Astrocyte (in vitro differentiated cells and primary cell): Measurements from ENCODE around the gene LRG1. TPM values are rescaled to one million over a fixed set of nuclear protein-coding genes. Genes with fewer than 3 reads are reported as not detected.

Source experiments
- DNase-seq: peaks from one replicate; pipeline ENCODE4 v3.0.0-alpha.2; 2010; ENCODE audit warnings: low read depth
- FAIRE-seq: peaks from 2 replicates; lab custom pipeline; 2011; peaks lifted over from hg19 to GRCh38; lab: Jason Lieb, UNC
- H2AFZ ChIP-seq: 2 replicates; pipeline ENCODE4 v1.6.0; 2012; ENCODE audit warnings: low read depth, low read length, inconsistent platforms
- H3K27ac ChIP-seq: 2 replicates; pipeline ENCODE4 v1.5.1; 2011; ENCODE audit warnings: low read depth, low read length, inconsistent platforms
- H3K27me3 ChIP-seq: 2 replicates; pipeline ENCODE4 v1.6.0; 2011; ENCODE audit warnings: low read length, inconsistent platforms; ENCODE audit not compliant: insufficient read depth
- H3K36me3 ChIP-seq: 2 replicates; pipeline ENCODE4 v1.5.1; 2011; ENCODE audit warnings: low read length, inconsistent platforms; ENCODE audit not compliant: insufficient read depth
- H3K4me1 ChIP-seq: 2 replicates; pipeline ENCODE4 v1.5.1; 2011; ENCODE audit warnings: low read length, inconsistent platforms; ENCODE audit not compliant: insufficient read depth
- H3K4me2 ChIP-seq: 2 replicates; pipeline ENCODE4 v1.6.0; 2012; ENCODE audit warnings: low read length, inconsistent platforms
- H3K4me3 ChIP-seq: 2 replicates; pipeline ENCODE4 v1.5.1; 2011; ENCODE audit warnings: low read depth, mild to moderate bottlenecking, low read length, inconsistent platforms; ENCODE audit not compliant: insufficient read depth
- H3K79me2 ChIP-seq: 2 replicates; pipeline ENCODE4 v1.6.0; 2012; ENCODE audit warnings: mild to moderate bottlenecking, low read length, inconsistent platforms; ENCODE audit not compliant: insufficient read depth
- H3K9ac ChIP-seq: 2 replicates; pipeline ENCODE4 v1.6.0; 2012; ENCODE audit warnings: mild to moderate bottlenecking, low read length, inconsistent platforms
- H3K9me3 ChIP-seq: 2 replicates; pipeline ENCODE4 v1.5.1; 2012; ENCODE audit warnings: low read depth, mild to moderate bottlenecking, low read length, inconsistent platforms; ENCODE audit not compliant: insufficient read depth
- H4K20me1 ChIP-seq: 2 replicates; pipeline ENCODE4 v1.6.0; 2012; ENCODE audit warnings: low read length, inconsistent platforms; ENCODE audit not compliant: insufficient read depth
- H3K27ac Mint-ChIP-seq: one replicate; pipeline ENCODE4 v1.8.0; 2021; ENCODE audit warnings: mild to moderate bottlenecking, mixed read lengths; ENCODE audit not compliant: unreplicated experiment
- H3K27me3 Mint-ChIP-seq: one replicate; pipeline ENCODE4 v1.8.0; 2021; ENCODE audit warnings: low read depth, mixed read lengths; ENCODE audit not compliant: unreplicated experiment
- H3K36me3 Mint-ChIP-seq: one replicate; pipeline ENCODE4 v1.8.0; 2021; ENCODE audit warnings: low read depth, mixed read lengths; ENCODE audit not compliant: unreplicated experiment
- H3K4me1 Mint-ChIP-seq: one replicate; pipeline ENCODE4 v1.8.0; 2021; ENCODE audit warnings: low read depth, mixed read lengths; ENCODE audit not compliant: unreplicated experiment
- H3K4me3 Mint-ChIP-seq: one replicate; pipeline ENCODE4 v1.8.0; 2021; ENCODE audit warnings: mild to moderate bottlenecking, moderate library complexity, mixed read lengths; ENCODE audit not compliant: unreplicated experiment
- H3K9me3 Mint-ChIP-seq: one replicate; pipeline ENCODE4 v1.8.0; 2021; ENCODE audit warnings: mild to moderate bottlenecking, mixed read lengths; ENCODE audit not compliant: unreplicated experiment
- CTCF ChIP-seq: IDR thresholded peaks from 2 replicates; pipeline ENCODE4 v1.5.1; 2011; ENCODE audit warnings: low read depth, mild to moderate bottlenecking, inconsistent platforms, low read length, moderate library complexity; ENCODE audit not compliant: insufficient read depth
- EZH2 ChIP-seq: IDR thresholded peaks from 2 replicates; pipeline ENCODE4 v1.6.1; 2012; ENCODE audit warnings: mild to moderate bottlenecking, low read length, inconsistent platforms; ENCODE audit not compliant: insufficient read depth
- total RNA-seq: library from RNA; stranded (reverse); gene quantifications from 2 replicates; pipeline ENCODE4 v1.2.1, GENCODE V29; 2021

LRG1 gene
- total RNA-seq, 1 donor from 2014 or later: 0.14 TPM

- Mint-ChIP-seq H3K36me3 (peaks cover 13% of the 10 kb centered on the region), H3K4me1 (no peaks in the 10 kb centered on the region), H3K27ac (no peak overlapping the region), H3K4me3 (no peak overlapping the region), H3K27me3 (no peaks in the 10 kb centered on the region), H3K9me3 (peaks cover 3% of the 10 kb centered on the region)
- H2AFZ ChIP-seq: no peak overlapping the region
- no peaks in the 10 kb centered on the region for H3K27me3 ChIP-seq
- peaks cover 2% of the 10 kb centered on the region for H3K4me1 ChIP-seq
- H3K4me2 ChIP-seq: no peak overlapping the region
- H3K36me3 ChIP-seq: no peaks in the 10 kb centered on the region
- H3K9ac ChIP-seq: no peak overlapping the region
- TF ChIP-seq EZH2 (no peak), CTCF (no peak)
- DNase-seq (no peak), FAIRE-seq (no peak)
- no peaks in the 10 kb centered on the region for H4K20me1 ChIP-seq
- H3K79me2 ChIP-seq: no peaks in the 10 kb centered on the region
- H3K4me3 ChIP-seq: no peak overlapping the region
- H3K9me3 ChIP-seq: no peaks in the 10 kb centered on the region
- no peak overlapping the region for H3K27ac ChIP-seq
Measured at GRCh38 chr19:4557144-4557970, 17.5 kb upstream of the LRG1 start.

- DNase-seq: no peak
- no peaks in the 10 kb centered on the region for H3K36me3 ChIP-seq
Measured at GRCh38 chr19:4556597-4557127, 16.8 kb upstream of the LRG1 start.

More at GRCh38 chr19:4556597-4557127, 16.8 kb upstream of the LRG1 start:
- Histone ChIP-seq H2AFZ (no peak overlapping the region), H3K4me2 (no peak overlapping the region), H3K4me1 (peaks cover 2% of the 10 kb centered on the region), H3K27me3 (no peaks in the 10 kb centered on the region), H4K20me1 (no peaks in the 10 kb centered on the region), H3K27ac (no peak overlapping the region), H3K79me2 (no peaks in the 10 kb centered on the region), H3K4me3 (no peak overlapping the region), H3K9me3 (no peaks in the 10 kb centered on the region), H3K9ac (no peak overlapping the region)
- peaks cover 19% of the 10 kb centered on the region for H3K36me3 Mint-ChIP-seq
- no peaks in the 10 kb centered on the region for H3K27me3 Mint-ChIP-seq
- no peaks in the 10 kb centered on the region for H3K4me1 Mint-ChIP-seq
- TF ChIP-seq EZH2: no peak
- TF ChIP-seq CTCF: no peak
- H3K4me3 Mint-ChIP-seq: no peak overlapping the region
- no peak overlapping the region for H3K27ac Mint-ChIP-seq
- peaks cover 5% of the 10 kb centered on the region for H3K9me3 Mint-ChIP-seq
- FAIRE-seq: no peak
